GM19193 (cell line): ENCODE data around the gene ENPP5.

Experiments
- POLR2A ChIP-seq: IDR thresholded peaks from 4 replicates; pipeline ENCODE4 v1.6.1; 2011; ENCODE audit not compliant: insufficient read depth, insufficient read length; ENCODE audit errors: extremely low read depth

The ENPP5 gene

GRCh38 chr6:46130666-46131065 lies 40.1 kb downstream of the ENPP5 start:
- no peak for TF ChIP-seq POLR2A

GRCh38 chr6:46129629-46130511 lies 40.9 kb downstream of the ENPP5 start, which contains the start of gene ENPP4:
ENPP4 (plus strand) TSS chr6:46129989; CDS start chr6:46139584, 9,595 bp downstream.
- TF ChIP-seq POLR2A = peak; percentile 65

GRCh38 chr6:46129291-46129628 lies 41.5 kb downstream of the ENPP5 start:
- TF ChIP-seq POLR2A = no peak

GRCh38 chr6:46128476-46128875 lies 42.3 kb downstream of the ENPP5 start:
- no peak for TF ChIP-seq POLR2A

- TF ChIP-seq POLR2A = no peak
Measured at GRCh38 chr6:46118836-46119235, 51.9 kb downstream of the ENPP5 start.

GRCh38 chr6:46118157-46118556 lies 52.6 kb downstream of the ENPP5 start:
- TF ChIP-seq POLR2A = no peak

GRCh38 chr6:46116289-46116688 lies 54.5 kb downstream of the ENPP5 start:
- no peak for TF ChIP-seq POLR2A

GRCh38 chr6:46115634-46116033 lies 55.1 kb downstream of the ENPP5 start:
- TF ChIP-seq POLR2A = no peak

GRCh38 chr6:46113370-46113769 lies 57.4 kb downstream of the ENPP5 start:
- no peak for TF ChIP-seq POLR2A
